Measurements from ENCODE around the gene ASTN2.

ASTN2 gene

GRCh38 chr9:117363006-117363405 is 51.9 kb downstream of the ASTN2 start:
- no peak for DNase-seq

- no peak for DNase-seq
These were observed 54.9 kb downstream of the ASTN2 start for GRCh38 chr9:117359910-117360309.

- DNase-seq, result no peak
These were observed 59.3 kb downstream of the ASTN2 start for GRCh38 chr9:117355542-117355941.

- DNase-seq, result no peak
These were observed 59.9 kb downstream of the ASTN2 start for GRCh38 chr9:117354997-117355396.

GRCh38 chr9:117354244-117354847 is 60.5 kb downstream of the ASTN2 start:
- no peak for DNase-seq

- no peak for DNase-seq
These were observed 69.8 kb downstream of the ASTN2 start for GRCh38 chr9:117344892-117345660.

GRCh38 chr9:117343427-117343826 is 71.4 kb downstream of the ASTN2 start:
- DNase-seq, result no peak

GRCh38 chr9:117341151-117341550 is 73.7 kb downstream of the ASTN2 start:
- DNase-seq, result no peak

GRCh38 chr9:117340422-117340821 is 74.4 kb downstream of the ASTN2 start:
- no peak for DNase-seq

- DNase-seq, result no peak
These were observed 78.9 kb downstream of the ASTN2 start for GRCh38 chr9:117335837-117336433.

- no peak for DNase-seq
These were observed 80.8 kb downstream of the ASTN2 start for GRCh38 chr9:117334101-117334500.

GRCh38 chr9:117325831-117326230 is 89.0 kb downstream of the ASTN2 start:
- DNase-seq, result no peak

- DNase-seq, result no peak
These were observed 89.6 kb downstream of the ASTN2 start for GRCh38 chr9:117325110-117325731.

GRCh38 chr9:117323390-117323789 is 91.5 kb downstream of the ASTN2 start:
- DNase-seq, result no peak

GRCh38 chr9:117317192-117317591 is 97.7 kb downstream of the ASTN2 start:
- no peak for DNase-seq

- DNase-seq, result no peak
These were observed 99.6 kb downstream of the ASTN2 start for GRCh38 chr9:117315236-117315635.

- no peak for DNase-seq
These were observed 100.9 kb downstream of the ASTN2 start for GRCh38 chr9:117313989-117314388.

GRCh38 chr9:117307701-117308100 is 107.2 kb downstream of the ASTN2 start:
- DNase-seq, result no peak

- no peak for DNase-seq
These were observed 108.8 kb downstream of the ASTN2 start for GRCh38 chr9:117306032-117306431.

- no peak for DNase-seq
These were observed 109.4 kb downstream of the ASTN2 start for GRCh38 chr9:117305454-117305853.

GRCh38 chr9:117304549-117304948 is 110.3 kb downstream of the ASTN2 start:
- no peak for DNase-seq

GRCh38 chr9:117303643-117304230 is 111.1 kb downstream of the ASTN2 start:
- DNase-seq, result no peak

- no peak for DNase-seq
These were observed 112.4 kb downstream of the ASTN2 start for GRCh38 chr9:117302487-117302886.
